ENCODE measurements around the gene MFSD6L. TPM values are rescaled to one million over a fixed set of nuclear protein-coding genes. Genes with fewer than 3 reads are reported as not detected.

Gene MFSD6L
- total and polyA plus RNA-seq, 10 of the 15 experiments (the other 5 are each of a cell fraction or from before 2014, with no cell fraction given): 0.39 to 3.1 (median 1.1) TPM

GRCh38 chr17:8806926-8807550, 7.9 kb upstream of the MFSD6L start (continued):
- TF ChIP-seq POU2F2 (IDR thresholded peaks at IDR 0.05; ENCODE audit: borderline replicate concordance, low read depth, low read length) (0 out of 3 replicates have a peak, but pooled peaks have one; percentile 29), GABPA (IDR thresholded peaks at IDR 0.05; ENCODE audit: low read depth) (peak; percentile 82), USF2 (IDR thresholded peaks at IDR 0.05; ENCODE audit: borderline replicate concordance, low read depth, low read length) (no peak), PML (IDR thresholded peaks at IDR 0.05; ENCODE audit: low read length) (no peak; the same call in 1 of the 2 replicates), ZBTB33 (IDR thresholded peaks at IDR 0.05) (no peak), MYC (IDR thresholded peaks at IDR 0.05; ENCODE audit: insufficient read depth, insufficient read length, insufficient replicate concordance, low read length, severe bottlenecking) (no peak), EZH2 (IDR thresholded peaks at IDR 0.05; ENCODE audit: borderline replicate concordance, control insufficient read depth, low read depth, low read length) (no peak), NBN (IDR thresholded peaks at IDR 0.05) (no peak), CBFB (IDR thresholded peaks at IDR 0.05; ENCODE audit: low read depth) (0 out of 2 replicates have a peak, but pooled peaks have one; percentile 29), WRNIP1 (IDR thresholded peaks at IDR 0.05; ENCODE audit: borderline replicate concordance, low read depth, low read length) (no peak), NFIC (IDR thresholded peaks at IDR 0.05; ENCODE audit: low read depth, low read length) (peak; percentile 78; the same call in 1 of the 2 replicates), EED (IDR thresholded peaks at IDR 0.05; ENCODE audit: low read depth) (peak; percentile 75), KAT2A (conservative IDR thresholded peaks at IDR 0.05; ENCODE audit: control insufficient read depth, low read depth, low read length) (no peak), ZNF687 (IDR thresholded peaks at IDR 0.05) (peak; percentile 77), E4F1 (IDR thresholded peaks at IDR 0.05; ENCODE audit: borderline replicate concordance, partially characterized antibody) (no peak), NR2F1 (conservative IDR thresholded peaks at IDR 0.05) (0 out of 2 replicates have a peak, but pooled peaks have one; percentile 53), ASH2L (IDR thresholded peaks at IDR 0.05; ENCODE audit: borderline replicate concordance, low read depth) (0 out of 2 replicates have a peak, but pooled peaks have one; percentile 35), DPF2 (IDR thresholded peaks at IDR 0.05) (no peak; the same call in 1 of the 2 replicates), MAX (IDR thresholded peaks at IDR 0.05; ENCODE audit: low read depth, low read length) (no peak), ZNF274 (IDR thresholded peaks at IDR 0.05; ENCODE audit: insufficient read depth, insufficient read length) (no peak), RUNX3 (IDR thresholded peaks at IDR 0.05; ENCODE audit: low read length) (peak; percentile 74; the same call in 1 of the 2 replicates)
